H9 (cell line): ENCODE measurements around the gene BHLHE23. TPM values are rescaled to one million over a fixed set of nuclear protein-coding genes. Genes with fewer than 3 reads are reported as not detected.

ENCODE experiments used
- DNase-seq: peaks from one replicate; pipeline ENCODE4 v3.0.0-alpha.2; 2017
- H2AFZ ChIP-seq: one replicate; pipeline ENCODE4 v1.6.1; 2013; ENCODE audit warnings: mild to moderate bottlenecking, low read length, control low read depth, moderate library complexity
- H2AK5ac ChIP-seq: 2 replicates; pipeline ENCODE4 v1.6.1; 2013; ENCODE audit warnings: low read length, control low read depth, mixed read lengths; ENCODE audit not compliant: insufficient read length
- H2BK120ac ChIP-seq: one replicate; pipeline ENCODE4 v1.6.1; 2013; ENCODE audit warnings: low read depth, mild to moderate bottlenecking, low read length, control low read depth, inconsistent platforms; ENCODE audit not compliant: poor library complexity, severe bottlenecking
- H2BK12ac ChIP-seq: 2 replicates; pipeline ENCODE4 v1.6.1; 2013; ENCODE audit warnings: low read length, control low read depth, mixed read lengths, low read depth; ENCODE audit not compliant: insufficient read length
- H2BK15ac ChIP-seq: 2 replicates; pipeline ENCODE4 v1.6.1; 2013; ENCODE audit warnings: low read depth, low read length, control low read depth
- H2BK20ac ChIP-seq: one replicate; pipeline ENCODE4 v1.6.1; 2013; ENCODE audit warnings: low read depth, mild to moderate bottlenecking, low read length, control low read depth, inconsistent platforms; ENCODE audit not compliant: poor library complexity, severe bottlenecking
- H2BK5ac ChIP-seq: 2 replicates; pipeline ENCODE4 v1.6.1; 2013; ENCODE audit warnings: low read length, control low read depth, mixed read lengths; ENCODE audit not compliant: insufficient read length
- H3K14ac ChIP-seq: 2 replicates; pipeline ENCODE4 v1.6.1; 2013; ENCODE audit warnings: low read length, control low read depth; ENCODE audit not compliant: insufficient read depth
- H3K18ac ChIP-seq: 2 replicates; pipeline ENCODE4 v1.6.1; 2013; ENCODE audit warnings: low read depth, mild to moderate bottlenecking, mixed read lengths, low read length, control low read depth; ENCODE audit not compliant: insufficient read length
- H3K23ac ChIP-seq: 2 replicates; pipeline ENCODE4 v1.6.1; 2013; ENCODE audit warnings: low read length, control low read depth, mixed read lengths, low read depth; ENCODE audit not compliant: insufficient read length
- H3K23me2 ChIP-seq: 2 replicates; pipeline ENCODE4 v1.6.1; 2013; ENCODE audit warnings: low read depth, mild to moderate bottlenecking, mixed read lengths, low read length, control low read depth; ENCODE audit not compliant: insufficient read length, poor library complexity, severe bottlenecking
- H3K27ac ChIP-seq: 2 replicates; pipeline ENCODE4 v1.5.1; 2013; ENCODE audit warnings: low read length, control low read depth, mixed read lengths, low read depth; ENCODE audit not compliant: insufficient read length
- H3K27me3 ChIP-seq: 2 replicates; pipeline ENCODE4 v1.6.1; 2013; ENCODE audit warnings: low read length, control low read depth, inconsistent platforms; ENCODE audit not compliant: insufficient read depth
- H3K4ac ChIP-seq: 2 replicates; pipeline ENCODE4 v1.6.1; 2013; ENCODE audit warnings: low read depth, mild to moderate bottlenecking, control low read depth, inconsistent platforms, low read length, moderate library complexity
- H3K4me1 ChIP-seq: 2 replicates; pipeline ENCODE4 v1.6.1; 2013; ENCODE audit warnings: low read length, control low read depth, inconsistent platforms; ENCODE audit not compliant: insufficient read depth
- H3K4me2 ChIP-seq: 2 replicates; pipeline ENCODE4 v1.6.1; 2013; ENCODE audit warnings: low read length, control low read depth, mixed read lengths; ENCODE audit not compliant: insufficient read length, insufficient read depth
- H3K56ac ChIP-seq: 2 replicates; pipeline ENCODE4 v1.6.1; 2013; ENCODE audit warnings: low read depth, mild to moderate bottlenecking, mixed read lengths, low read length, control low read depth; ENCODE audit not compliant: insufficient read length
- H3K79me1 ChIP-seq: 2 replicates; pipeline ENCODE4 v1.6.1; 2013; ENCODE audit warnings: low read depth, mild to moderate bottlenecking, moderate library complexity, low read length, control low read depth, inconsistent platforms; ENCODE audit not compliant: insufficient read depth, poor library complexity, severe bottlenecking
- H3K79me2 ChIP-seq: 2 replicates; pipeline ENCODE4 v1.6.1; 2013; ENCODE audit warnings: low read length, control low read depth, inconsistent platforms; ENCODE audit not compliant: insufficient read depth
- H3K9ac ChIP-seq: 2 replicates; pipeline ENCODE4 v1.6.1; 2013; ENCODE audit warnings: low read length, control low read depth, mixed read lengths; ENCODE audit not compliant: insufficient read length; ENCODE audit errors: extremely low read depth
- H3K9me3 ChIP-seq: one replicate; pipeline ENCODE4 v1.6.1; 2013; ENCODE audit warnings: low read depth, low read length, inconsistent platforms; ENCODE audit not compliant: control insufficient read depth
- H3T11ph ChIP-seq: one replicate; pipeline ENCODE4 v1.6.1; 2013; ENCODE audit warnings: mild to moderate bottlenecking, low read length, control low read depth, inconsistent platforms
- H4K20me1 ChIP-seq: one replicate; pipeline ENCODE4 v1.6.1; 2013; ENCODE audit not compliant: control insufficient read depth, insufficient read length, insufficient read depth
- H4K5ac ChIP-seq: 2 replicates; pipeline ENCODE4 v1.6.1; 2013; ENCODE audit warnings: low read depth, mild to moderate bottlenecking, mixed read lengths, low read length, control low read depth; ENCODE audit not compliant: insufficient read length
- H4K8ac ChIP-seq: replicated peaks from 2 replicates; pipeline ENCODE4 v1.6.1; 2013; ENCODE audit warnings: low read length, control low read depth, mixed read lengths, low read depth; ENCODE audit not compliant: insufficient read length
- H4K91ac ChIP-seq: 2 replicates; pipeline ENCODE4 v1.6.1; 2013; ENCODE audit warnings: low read depth, mild to moderate bottlenecking, moderate library complexity, mixed read lengths, low read length, control low read depth; ENCODE audit not compliant: insufficient read length
- H3K27ac Mint-ChIP-seq, 3 experiments: 2 replicates in 2 of 3; 3 replicates in 1 of 3; pipeline ENCODE4 v1.8.0; 2020 to 2021; ENCODE audit warnings: mixed read lengths in 3 of 3, mild to moderate bottlenecking in 1 of 3, moderate library complexity in 1 of 3
- H3K27me3 Mint-ChIP-seq: 2 replicates; pipeline ENCODE4 v1.8.0; 2021; ENCODE audit warnings: low read depth, mild to moderate bottlenecking, moderate library complexity, mixed read lengths
- H3K36me3 Mint-ChIP-seq, 3 experiments: 2 replicates in 2 of 3; 3 replicates in 1 of 3; pipeline ENCODE4 v1.8.0; 2020 to 2021; ENCODE audit warnings: low read depth in 3 of 3, mixed read lengths in 3 of 3; ENCODE audit not compliant: insufficient read depth in 1 of 3
- H3K4me1 Mint-ChIP-seq, 2 experiments: 2 replicates each; pipeline ENCODE4 v1.8.0; 2020; ENCODE audit warnings: mixed read lengths in 2 of 2
- H3K4me3 Mint-ChIP-seq, 2 experiments: 2 replicates in 1 of 2; 3 replicates in 1 of 2; pipeline ENCODE4 v1.8.0; 2020 to 2021; ENCODE audit warnings: mild to moderate bottlenecking in 2 of 2, mixed read lengths in 2 of 2, moderate library complexity in 1 of 2
- H3K9me3 Mint-ChIP-seq, 2 experiments: 2 replicates in 1 of 2; 3 replicates in 1 of 2; pipeline ENCODE4 v1.8.0; 2020; ENCODE audit warnings: mild to moderate bottlenecking in 2 of 2, mixed read lengths in 2 of 2, moderate library complexity in 1 of 2
- WGBS: extraction: QIAGEN DNeasy Blood & Tissue Kit; methylation state at CpG from one replicate; pipeline ENCODE4 v1.1.7; 2013; ENCODE audit warnings: missing lambda C conversion rate, low lambda C conversion rate, mixed read lengths; ENCODE audit not compliant: insufficient read length; ENCODE audit errors: extremely low coverage; 5-methylcytosine and 5-hydroxymethylcytosine counted together
- total RNA-seq: library from RNA; stranded (reverse); gene quantifications from 2 replicates; pipeline ENCODE4 v1.2.1, GENCODE V29; 2021
- TF ChIP-seq, protein P1 (sequence below): fragments of 200-600 bp; sonication (generic); conservative IDR thresholded peaks from 3 replicates; pipeline ENCODE4 v1.8.0; 2021; ENCODE audit warnings: antibody characterized with exemption, mild to moderate bottlenecking

The BHLHE23 gene
- total RNA-seq, 1 experiment from 2014 or later: 0.35 TPM

- no peak overlapping the region for H2AFZ ChIP-seq
- no peak overlapping the region for H3K23ac ChIP-seq
- H3K23me2 ChIP-seq: no peaks in the 10 kb centered on the region
- Mint-ChIP-seq H3K27me3 (peaks cover 33% of the 10 kb centered on the region), H3K4me3 (no peak overlapping the region), H3K4me1 (peaks cover 9 to 17% of the 10 kb centered on the region in 2 experiments), H3K27ac (peak overlapping the region in 1 of 3 experiments; percentile 61; a peak in 1 of 7 replicates), H3K36me3 (peaks cover 0 to 6% (median 3%) of the 10 kb centered on the region in 3 experiments; a peak in 2 of 7 replicates), H3K9me3 (peaks cover 3% of the 10 kb centered on the region in 2 experiments; a peak in 2 of 5 replicates)
- H4K91ac ChIP-seq: no peak overlapping the region
- no peak overlapping the region for H4K8ac ChIP-seq
- no peaks in the 10 kb centered on the region for H3K79me1 ChIP-seq
- no peak overlapping the region for H3T11ph ChIP-seq
- no peak overlapping the region for H2BK15ac ChIP-seq
- no peak overlapping the region for H3K4ac ChIP-seq
- peaks cover 7% of the 10 kb centered on the region; the same call in 1 of the 2 replicates for H3K27me3 ChIP-seq
- TF ChIP-seq, protein P1, sequence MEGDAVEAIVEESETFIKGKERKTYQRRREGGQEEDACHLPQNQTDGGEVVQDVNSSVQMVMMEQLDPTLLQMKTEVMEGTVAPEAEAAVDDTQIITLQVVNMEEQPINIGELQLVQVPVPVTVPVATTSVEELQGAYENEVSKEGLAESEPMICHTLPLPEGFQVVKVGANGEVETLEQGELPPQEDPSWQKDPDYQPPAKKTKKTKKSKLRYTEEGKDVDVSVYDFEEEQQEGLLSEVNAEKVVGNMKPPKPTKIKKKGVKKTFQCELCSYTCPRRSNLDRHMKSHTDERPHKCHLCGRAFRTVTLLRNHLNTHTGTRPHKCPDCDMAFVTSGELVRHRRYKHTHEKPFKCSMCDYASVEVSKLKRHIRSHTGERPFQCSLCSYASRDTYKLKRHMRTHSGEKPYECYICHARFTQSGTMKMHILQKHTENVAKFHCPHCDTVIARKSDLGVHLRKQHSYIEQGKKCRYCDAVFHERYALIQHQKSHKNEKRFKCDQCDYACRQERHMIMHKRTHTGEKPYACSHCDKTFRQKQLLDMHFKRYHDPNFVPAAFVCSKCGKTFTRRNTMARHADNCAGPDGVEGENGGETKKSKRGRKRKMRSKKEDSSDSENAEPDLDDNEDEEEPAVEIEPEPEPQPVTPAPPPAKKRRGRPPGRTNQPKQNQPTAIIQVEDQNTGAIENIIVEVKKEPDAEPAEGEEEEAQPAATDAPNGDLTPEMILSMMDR: no peak
- no peak overlapping the region for H3K4me2 ChIP-seq
- no peak overlapping the region for H2BK20ac ChIP-seq
- H3K9ac ChIP-seq: no peak overlapping the region
- no peak overlapping the region for H3K27ac ChIP-seq
- H4K5ac ChIP-seq: no peak overlapping the region
- H4K20me1 ChIP-seq: no peaks in the 10 kb centered on the region
- no peak overlapping the region for H2AK5ac ChIP-seq
- no CpG with 5 or more reads among the region's 16 CpGs for WGBS
- no peaks in the 10 kb centered on the region for H3K4me1 ChIP-seq
- H3K9me3 ChIP-seq: no peaks in the 10 kb centered on the region
- H3K56ac ChIP-seq: no peak overlapping the region
- H2BK5ac ChIP-seq: no peak overlapping the region
- no peak overlapping the region for H2BK120ac ChIP-seq
- no peak overlapping the region for H2BK12ac ChIP-seq
- H3K79me2 ChIP-seq: no peaks in the 10 kb centered on the region
- no peak overlapping the region for H3K18ac ChIP-seq
- no peak for DNase-seq
- H3K14ac ChIP-seq: no peak overlapping the region
These were observed 37.5 kb downstream of the BHLHE23 start for GRCh38 chr20:62969179-62969760.
